Stimulated activated CD4-positive, alpha-beta T cell treated with anti-CD3 and anti-CD28 coated beads, TNF-alpha, amount 100 ng/mL, for 1 hour (primary cell): ENCODE measurements around the gene FKBP4.
A peak's percentile ranks its signal among the peaks of the same experiment; 100 is the strongest.
"Not testable (repeated sequence)": the region's sequence is repeated elsewhere in the genome, so short reads cannot be mapped to it uniquely, and the experiment has no call there.

Experiments
- DNase-seq, 3 donors: peaks; one replicate each; pipeline ENCODE4 v3.0.0-alpha.2; 2020; ENCODE audit warnings: low read depth in 3 of 3, low spot score in 1 of 3

The FKBP4 gene

DNA sequence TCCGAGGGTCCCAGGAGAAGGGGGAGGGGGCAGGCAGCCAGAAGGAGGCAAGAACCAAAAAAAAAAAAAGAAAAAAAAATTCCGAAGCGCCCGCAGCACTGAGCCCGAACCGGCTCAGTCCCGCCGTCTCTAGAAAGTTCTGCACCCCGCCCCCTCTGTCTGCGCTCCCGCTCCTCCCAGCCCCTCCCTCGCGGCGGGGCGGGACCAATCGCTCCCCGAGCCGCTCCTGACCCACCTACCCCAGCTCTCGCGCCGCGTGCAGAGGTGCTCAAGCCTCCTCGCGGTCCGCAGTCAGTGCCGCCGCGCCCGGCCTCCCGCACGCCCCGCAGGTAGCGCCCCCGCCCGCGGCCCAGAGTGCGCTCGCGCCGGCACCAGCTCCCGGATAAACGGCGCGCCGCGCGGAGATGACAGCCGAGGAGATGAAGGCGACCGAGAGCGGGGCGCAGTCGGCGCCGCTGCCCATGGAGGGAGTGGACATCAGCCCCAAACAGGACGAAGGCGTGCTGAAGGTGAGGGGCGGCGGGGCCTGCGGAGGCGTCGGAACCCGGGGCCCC is at the start of gene FKBP4:
Gene FKBP4, plus strand, starts transcription at position 235 of the 554 bp plus-strand sequence. Its CDS starts 170 bp downstream, at position 405.
- DNase-seq, result peak; percentile 68 to 87 (median 77)

DNA sequence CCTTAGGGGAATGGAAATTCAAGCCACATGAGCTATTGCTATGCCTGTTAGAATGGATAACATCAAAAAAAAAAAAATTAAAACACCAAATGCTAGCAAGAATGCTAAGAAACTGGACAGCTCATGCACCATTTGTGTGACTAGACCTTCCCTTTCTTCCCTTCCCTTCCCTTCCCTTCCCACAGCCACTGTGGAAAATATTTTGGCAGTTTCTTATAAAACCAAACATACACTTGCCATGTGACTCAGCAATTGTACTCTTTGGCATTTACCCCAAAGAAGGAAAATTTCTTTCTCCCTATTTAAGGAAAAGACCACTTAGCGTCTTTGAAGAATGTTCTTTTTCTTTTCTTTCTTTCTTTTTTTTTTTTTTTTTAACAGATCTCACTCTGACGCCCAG is 49.1 kb upstream of the FKBP4 start:
- no peak for DNase-seq

- no peak for DNase-seq
Observed at GRCh38 chr12:2749580-2749979, 45.2 kb upstream of the FKBP4 start.

- DNase-seq, result no peak
Observed at GRCh38 chr12:2750185-2750584, 44.6 kb upstream of the FKBP4 start.

- no peak for DNase-seq
Observed at GRCh38 chr12:2751230-2751629, 43.5 kb upstream of the FKBP4 start.

GRCh38 chr12:2751686-2752085 is 43.1 kb upstream of the FKBP4 start:
- DNase-seq, result no peak

GRCh38 chr12:2752676-2753371 is 41.9 kb upstream of the FKBP4 start:
- DNase-seq, result peak; percentile 33 to 68 (median 41)

GRCh38 chr12:2753536-2753935 is 41.2 kb upstream of the FKBP4 start:
- no peak for DNase-seq

GRCh38 chr12:2754208-2754607 is 40.6 kb upstream of the FKBP4 start:
- no peak for DNase-seq

GRCh38 chr12:2756756-2757155 is 38.0 kb upstream of the FKBP4 start:
- no peak for DNase-seq

DNA sequence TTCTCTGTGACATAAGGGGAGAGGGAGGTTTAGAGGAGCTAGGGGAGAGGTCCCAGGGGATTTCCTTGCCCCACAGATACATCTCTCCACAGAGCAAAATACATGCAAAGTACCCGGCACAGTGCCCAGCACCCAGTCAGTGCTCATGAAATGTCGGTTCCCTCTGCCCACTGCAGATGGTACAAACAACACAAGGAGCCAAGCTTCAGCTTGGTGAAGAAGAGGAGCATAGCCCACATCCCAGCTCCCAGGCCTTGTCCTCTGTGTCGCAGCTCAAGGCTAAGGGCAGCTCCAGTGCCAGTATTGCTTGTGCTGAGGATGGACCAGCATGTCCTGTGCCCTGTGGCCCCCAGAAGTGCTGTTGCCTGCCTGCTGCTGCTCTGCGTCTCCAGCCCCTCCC is 35.0 kb upstream of the FKBP4 start:
- no peak for DNase-seq

GRCh38 chr12:2764398-2764797 is 30.4 kb upstream of the FKBP4 start:
- no peak for DNase-seq

- DNase-seq, result no peak
Observed at GRCh38 chr12:2765052-2765451, 29.7 kb upstream of the FKBP4 start.

- no peak for DNase-seq
Observed at GRCh38 chr12:2765608-2766007, 29.2 kb upstream of the FKBP4 start.

GRCh38 chr12:2768224-2768961 is 26.4 kb upstream of the FKBP4 start:
- no peak for DNase-seq

GRCh38 chr12:2769866-2770533 is 24.8 kb upstream of the FKBP4 start:
- no peak for DNase-seq

DNA sequence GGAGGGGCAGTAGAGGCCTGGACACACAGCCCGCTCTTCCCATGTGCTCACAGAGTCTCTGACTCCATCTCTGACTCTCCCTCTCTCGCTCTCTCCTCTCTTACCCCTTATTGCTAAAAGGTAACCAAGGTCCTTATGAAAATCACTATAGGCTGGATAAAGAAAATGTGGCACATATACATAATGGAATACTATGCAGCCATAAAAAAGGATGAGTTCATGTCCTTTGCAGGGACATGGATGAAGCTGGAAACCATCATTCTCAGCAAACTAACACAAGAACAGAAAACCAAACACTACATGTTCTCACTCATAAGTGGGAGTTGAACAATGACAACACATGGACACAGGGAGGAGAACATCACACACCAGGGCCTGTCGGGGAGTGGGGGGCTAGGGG is 24.2 kb upstream of the FKBP4 start:
- not testable (repeated sequence) for DNase-seq

- DNase-seq, result no peak
Observed at GRCh38 chr12:2772370-2772769, 22.4 kb upstream of the FKBP4 start.

DNA sequence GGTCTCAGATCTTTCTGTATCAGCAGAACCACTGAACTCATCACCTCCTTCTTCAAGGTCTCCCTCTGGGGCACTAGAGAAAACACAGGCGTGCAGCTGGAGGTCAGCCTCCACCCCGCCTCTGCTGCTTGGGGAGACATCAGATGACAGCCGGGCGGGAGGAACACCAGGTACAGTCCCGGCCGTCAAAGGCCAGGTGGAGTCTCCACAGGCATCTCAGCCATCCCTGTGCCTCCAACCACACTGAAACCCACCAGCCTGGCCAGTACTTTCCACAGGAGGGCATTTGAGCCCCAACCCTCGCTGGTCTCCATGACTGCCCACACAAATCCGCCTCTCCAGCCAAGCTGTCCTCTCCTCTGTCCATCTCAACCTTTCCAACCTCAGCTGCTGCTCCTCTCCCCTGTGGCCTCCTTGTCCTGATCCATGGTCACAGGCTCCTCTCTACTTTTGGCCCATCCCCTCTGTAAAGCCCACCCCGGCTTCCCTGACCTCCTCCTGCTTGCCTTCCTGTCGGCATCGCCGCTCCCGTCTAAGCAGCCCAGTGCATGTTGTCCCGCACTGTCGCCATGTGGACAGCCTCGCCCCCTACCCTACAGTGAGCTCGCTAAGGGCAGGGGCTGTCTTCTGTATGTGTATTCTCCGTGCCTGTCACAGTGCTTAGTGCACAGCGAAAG is 21.4 kb upstream of the FKBP4 start:
- DNase-seq, result no peak

- no peak for DNase-seq
Observed at GRCh38 chr12:2775431-2775830, 19.3 kb upstream of the FKBP4 start.

GRCh38 chr12:2776129-2776806 is 18.5 kb upstream of the FKBP4 start:
- DNase-seq, result no peak
